H1 (cell line): ENCODE data around the gene OR2T5. TPM values are rescaled to one million over a fixed set of nuclear protein-coding genes. Genes with fewer than 3 reads are reported as not detected.
A peak's percentile ranks its signal among the peaks of the same experiment; 100 is the strongest.
"Not testable (repeated sequence)": the region's sequence is repeated elsewhere in the genome, so short reads cannot be mapped to it uniquely, and the experiment has no call there.

Source experiments
- CTCF ChIA-PET: fragments of 300-600 bp; sonication (Branson Sonifier 250); formaldehyde crosslinking; loops from one replicate; lab custom pipeline; 2021; ENCODE audit not compliant: partially characterized antibody; lab: Charles Lee
- POLR2A ChIA-PET: fragments of 300-600 bp; sonication (Branson Sonifier 250); formaldehyde crosslinking; loops from one replicate; lab custom pipeline; 2021; ENCODE audit warnings: inconsistent platforms; ENCODE audit not compliant: partially characterized antibody; lab: Charles Lee
- DNase-seq, 2 experiments: peaks; one replicate each; pipeline versions ENCODE4 v3.0.0 to v3.0.0-alpha.2; 2010 to 2022; ENCODE audit warnings: low spot score in 2 of 2, low read depth in 1 of 2, mixed read lengths in 1 of 2
- FAIRE-seq: peaks from 2 replicates; lab custom pipeline; 2011; peaks lifted over from hg19 to GRCh38; lab: Jason Lieb, UNC
- H2AFZ ChIP-seq: 2 replicates; pipeline ENCODE4 v1.8.1; 2012; ENCODE audit warnings: low read length, inconsistent platforms
- H2AK5ac ChIP-seq: 2 replicates; pipeline ENCODE4 v1.6.1; 2013; ENCODE audit warnings: low read depth, low read length
- H2BK120ac ChIP-seq: replicated peaks from 2 replicates; pipeline ENCODE3; 2013; ENCODE audit warnings: low read depth, low read length, inconsistent platforms
- H2BK12ac ChIP-seq: 2 replicates; pipeline ENCODE4 v1.6.1; 2013; ENCODE audit warnings: low read depth, low read length
- H2BK15ac ChIP-seq: 2 replicates; pipeline ENCODE4 v1.6.1; 2013; ENCODE audit warnings: low read length
- H2BK20ac ChIP-seq: 2 replicates; pipeline ENCODE4 v1.6.1; 2013; ENCODE audit warnings: low read length
- H2BK5ac ChIP-seq: 2 replicates; pipeline ENCODE4 v1.6.1; 2013; ENCODE audit warnings: low read depth, low read length
- H3K14ac ChIP-seq: 2 replicates; pipeline ENCODE4 v1.6.1; 2013; ENCODE audit warnings: inconsistent platforms; ENCODE audit not compliant: insufficient read length
- H3K18ac ChIP-seq: 2 replicates; pipeline ENCODE4 v1.6.1; 2013; ENCODE audit warnings: low read length; ENCODE audit errors: extremely low read depth
- H3K23ac ChIP-seq: 2 replicates; pipeline ENCODE4 v1.6.1; 2013; ENCODE audit warnings: inconsistent platforms; ENCODE audit not compliant: insufficient read length
- H3K23me2 ChIP-seq: 2 replicates; pipeline ENCODE4 v1.6.1; 2013; ENCODE audit warnings: low read depth, low read length
- H3K27ac ChIP-seq: 2 replicates; pipeline ENCODE4 v1.6.1; 2011; ENCODE audit warnings: low read depth, low read length, inconsistent platforms
- H3K27me3 ChIP-seq, 4 experiments: replicated peaks in 1 of 4; 1 replicate in 1 of 4; 2 replicates in 3 of 4; pipeline versions ENCODE4 v1.6.1 to v1.8.1; 2011 to 2013; ENCODE audit warnings: low read length in 3 of 4, mild to moderate bottlenecking in 3 of 4, inconsistent platforms in 2 of 4, mixed read lengths in 2 of 4, moderate library complexity in 1 of 4; ENCODE audit not compliant: control insufficient read depth in 3 of 4, insufficient read depth in 3 of 4; ENCODE audit errors: extremely low read depth in 1 of 4
- H3K36me3 ChIP-seq, 4 experiments: 2 replicates each; pipeline versions ENCODE4 v1.6.1 to v1.8.1; 2011 to 2013; ENCODE audit warnings: mild to moderate bottlenecking in 4 of 4, low read length in 3 of 4, moderate library complexity in 2 of 4, control low read depth in 1 of 4, inconsistent platforms in 1 of 4; ENCODE audit not compliant: insufficient read depth in 4 of 4, control insufficient read depth in 2 of 4
- H3K4ac ChIP-seq: replicated peaks from 2 replicates; pipeline ENCODE3; 2013; ENCODE audit warnings: low read length, low read depth, mixed read lengths, inconsistent platforms; ENCODE audit not compliant: insufficient read length
- H3K4me1 ChIP-seq, 4 experiments: replicated peaks in 1 of 4; 1 replicate in 1 of 4; 2 replicates in 3 of 4; pipeline versions ENCODE4 v1.6.1 to v1.8.1; 2011 to 2013; ENCODE audit warnings: low read length in 3 of 4, inconsistent platforms in 2 of 4, mixed read lengths in 1 of 4; ENCODE audit not compliant: insufficient read depth in 4 of 4, control insufficient read depth in 3 of 4
- H3K4me2 ChIP-seq, 2 experiments: 2 replicates each; pipeline versions ENCODE4 v1.6.1 to v1.8.1; 2011 to 2013; ENCODE audit warnings: low read depth in 2 of 2, low read length in 2 of 2, control low read depth in 1 of 2, inconsistent platforms in 1 of 2, mild to moderate bottlenecking in 1 of 2; ENCODE audit not compliant: insufficient read depth in 1 of 2
- H3K4me3 ChIP-seq, 4 experiments: fragments of 200-600, 300-600 bp in 1 of 4; sonication (generic), shearing (Covaris generic), sonication (Bioruptor Twin) in 1 of 4; 2 replicates each; pipeline versions ENCODE4 v1.5.1 to v1.8.1; 2011 to 2016; ENCODE audit warnings: low read length in 4 of 4, low read depth in 3 of 4, control low read depth in 2 of 4, inconsistent platforms in 2 of 4, mild to moderate bottlenecking in 2 of 4, mixed read lengths in 1 of 4, moderate library complexity in 1 of 4; ENCODE audit not compliant: insufficient read depth in 2 of 4; ENCODE audit errors: extremely low read depth in 1 of 4
- H3K56ac ChIP-seq: replicated peaks from 2 replicates; pipeline ENCODE3; 2013; ENCODE audit warnings: low read depth, mild to moderate bottlenecking, mixed read lengths, low read length, inconsistent platforms; ENCODE audit not compliant: insufficient read length
- H3K79me1 ChIP-seq: 2 replicates; pipeline ENCODE4 v1.6.1; 2013; ENCODE audit warnings: low read depth, low read length, control low read depth
- H3K79me2 ChIP-seq, 2 experiments: 2 replicates each; pipeline versions ENCODE4 v1.6.1 to v1.8.1; 2012 to 2013; ENCODE audit warnings: low read length in 2 of 2, mild to moderate bottlenecking in 2 of 2, inconsistent platforms in 1 of 2; ENCODE audit not compliant: insufficient read depth in 2 of 2, control insufficient read depth in 1 of 2
- H3K9ac ChIP-seq, 4 experiments: replicated peaks in 1 of 4; 1 replicate in 1 of 4; 2 replicates in 3 of 4; pipeline versions ENCODE4 v1.6.1 to v1.8.1; 2011 to 2013; ENCODE audit warnings: low read depth in 3 of 4, low read length in 3 of 4, control low read depth in 2 of 4, mild to moderate bottlenecking in 2 of 4, moderate library complexity in 2 of 4, inconsistent platforms in 1 of 4; ENCODE audit errors: extremely low read depth in 1 of 4
- H3K9me3 ChIP-seq, 2 experiments: 2 replicates each; pipeline versions ENCODE4 v1.6.1 to v1.8.1; 2012 to 2013; ENCODE audit warnings: mild to moderate bottlenecking in 2 of 2, moderate library complexity in 2 of 2, control low read depth in 1 of 2, inconsistent platforms in 1 of 2, low read depth in 1 of 2, low read length in 1 of 2, mixed read lengths in 1 of 2; ENCODE audit not compliant: insufficient read depth in 2 of 2
- H4K20me1 ChIP-seq, 2 experiments: replicated peaks in 1 of 2; 2 replicates each; pipeline versions ENCODE3 to v1.8.1; 2011 to 2013; ENCODE audit warnings: inconsistent platforms in 2 of 2, low read length in 2 of 2, mild to moderate bottlenecking in 1 of 2; ENCODE audit not compliant: insufficient read depth in 2 of 2, control insufficient read depth in 1 of 2
- H4K5ac ChIP-seq: 2 replicates; pipeline ENCODE4 v1.6.1; 2013; ENCODE audit warnings: low read length, low read depth, mixed read lengths, inconsistent platforms; ENCODE audit not compliant: insufficient read length
- H4K8ac ChIP-seq: 2 replicates; pipeline ENCODE4 v1.8.0; 2013; ENCODE audit warnings: mild to moderate bottlenecking, moderate library complexity, low read length, inconsistent platforms; ENCODE audit not compliant: insufficient read depth; ENCODE audit errors: extremely low read depth
- H4K91ac ChIP-seq: replicated peaks from 2 replicates; pipeline ENCODE3; 2013; ENCODE audit warnings: low read length, mixed read lengths, inconsistent platforms; ENCODE audit not compliant: insufficient read length
- polyA plus RNA-seq, 7 experiments: library from polyadenylated mRNA; depleted of rRNA in 3 of 7; stranded (reverse) in 5 of 7; unstranded in 2 of 7; fragments of >200 nt in 5 of 7; fragments of 200-250 nt in 2 of 7; gene quantifications; 1 replicate in 5 of 7; 2 replicates in 1 of 7; 4 replicates in 1 of 7; pipeline versions ENCODE4 v1.2.1 to v1.2.3, GENCODE V29; 2011 to 2013; ENCODE audit warnings: missing spikeins in 2 of 7, mixed read lengths in 2 of 7
- total RNA-seq: library from RNA; stranded (reverse); fragmentation: NEBNext Ultra II Directional; extraction: Animal tissue kit (Norgen Biotek cat#: 25700); gene quantifications from 2 replicates; pipeline ENCODE4 v1.2.1, GENCODE V29; 2021

Gene OR2T5
- total and polyA plus RNA-seq, 2 of the 8 experiments (the other 6 are each of a cell fraction or from before 2014, with no cell fraction given): not detected

DNA sequence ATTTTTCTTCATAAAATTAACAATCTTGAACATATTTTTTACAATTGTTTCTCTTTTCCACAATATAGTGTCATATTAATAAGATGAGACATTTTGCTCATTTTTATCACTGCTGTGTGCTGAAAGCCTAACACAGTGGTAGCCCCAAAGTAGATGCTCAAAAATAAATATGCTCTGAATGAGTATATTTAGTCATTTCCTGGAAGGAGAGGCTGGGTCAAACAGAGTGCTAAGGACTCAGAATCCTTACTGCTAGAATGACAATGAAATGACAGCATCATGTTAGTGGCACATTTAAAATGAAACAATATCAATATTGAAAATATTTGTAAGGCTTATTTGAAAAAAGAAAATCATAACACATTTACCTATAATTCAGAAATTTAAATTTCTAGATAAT, 49.1 kb downstream of the OR2T5 start:
- H3K23ac ChIP-seq, H2AFZ ChIP-seq, H2BK120ac ChIP-seq, H3K9ac ChIP-seq, H3K79me2 ChIP-seq, H3K9me3 ChIP-seq, H4K8ac ChIP-seq, H3K4ac ChIP-seq, H3K27me3 ChIP-seq, H4K5ac ChIP-seq, H4K20me1 ChIP-seq, H3K4me2 ChIP-seq, DNase-seq, H3K27ac ChIP-seq, H2BK20ac ChIP-seq, H3K56ac ChIP-seq, H4K91ac ChIP-seq, H3K14ac ChIP-seq, POLR2A ChIA-PET, H3K4me3 ChIP-seq, H3K4me1 ChIP-seq, H3K79me1 ChIP-seq, H2BK12ac ChIP-seq, H2BK15ac ChIP-seq, H3K18ac ChIP-seq, H2AK5ac ChIP-seq, H3K36me3 ChIP-seq, H3K23me2 ChIP-seq, CTCF ChIA-PET, H2BK5ac ChIP-seq: not testable (repeated sequence)
- FAIRE-seq: peak; percentile 19

Other genes with a start within 250 kb of the OR2T5 start
- not detected in 2 replicates for gene OR2T33, start 210.6 kb upstream of the OR2T5 start, total RNA-seq
- gene OR2T33, start 210.6 kb upstream of the OR2T5 start, polyA plus RNA-seq (2011; rRNA removed): not detected in 2 replicates
- gene OR2T12, start 185.2 kb upstream of the OR2T5 start, total RNA-seq: not detected in 2 replicates
- not detected in 2 replicates for gene OR2T12, start 185.2 kb upstream of the OR2T5 start, polyA plus RNA-seq (2011; rRNA removed)
- not detected in 2 replicates for gene OR2M7, start 164.0 kb upstream of the OR2T5 start, total RNA-seq
- gene OR2M7, start 164.0 kb upstream of the OR2T5 start, polyA plus RNA-seq (2011; rRNA removed): not detected in 2 replicates
- not detected in 2 replicates for gene OR14C36, start 139.8 kb upstream of the OR2T5 start, total RNA-seq
- gene OR14C36, start 139.8 kb upstream of the OR2T5 start, polyA plus RNA-seq (2011; rRNA removed): not detected in 2 replicates
- not detected in 2 replicates for gene OR2T4, start 126.9 kb upstream of the OR2T5 start, total RNA-seq
- not detected in 2 replicates for gene OR2T4, start 126.9 kb upstream of the OR2T5 start, polyA plus RNA-seq (2011; rRNA removed)
- gene OR2T6, start 112.8 kb upstream of the OR2T5 start, total RNA-seq: not detected in 2 replicates
- not detected in 2 replicates for gene OR2T6, start 112.8 kb upstream of the OR2T5 start, polyA plus RNA-seq (2011; rRNA removed)
- not detected in 2 replicates for gene OR2T1, start 85.5 kb upstream of the OR2T5 start, total RNA-seq
- not detected in 2 replicates for gene OR2T1, start 85.5 kb upstream of the OR2T5 start, polyA plus RNA-seq (2011; rRNA removed)
- gene OR2T2, start 43.0 kb upstream of the OR2T5 start, total RNA-seq: not detected in 2 replicates
- not detected in 2 replicates for gene OR2T2, start 43.0 kb upstream of the OR2T5 start, polyA plus RNA-seq (2011; rRNA removed)
- not detected in 2 replicates for gene OR2T3, start 15.2 kb upstream of the OR2T5 start, total RNA-seq
- not detected in 2 replicates for gene OR2T3, start 15.2 kb upstream of the OR2T5 start, polyA plus RNA-seq (2011; rRNA removed)
- gene OR2G6, start 19.5 kb downstream of the OR2T5 start, total RNA-seq: not detected in 2 replicates
- not detected in 2 replicates for gene OR2G6, start 19.5 kb downstream of the OR2T5 start, polyA plus RNA-seq (2011; rRNA removed)
- not detected in 2 replicates for gene OR2T29, start 74.2 kb downstream of the OR2T5 start, total RNA-seq
- gene OR2T29, start 74.2 kb downstream of the OR2T5 start, polyA plus RNA-seq (2011; rRNA removed): not detected in 2 replicates
- not detected in 2 replicates for gene OR2T34, start 86.2 kb downstream of the OR2T5 start, total RNA-seq
- gene OR2T34, start 86.2 kb downstream of the OR2T5 start, polyA plus RNA-seq (2011; rRNA removed): not detected in 2 replicates
- not detected in 2 replicates for gene OR2T10, start 109.1 kb downstream of the OR2T5 start, total RNA-seq
- not detected in 2 replicates for gene OR2T10, start 109.1 kb downstream of the OR2T5 start, polyA plus RNA-seq (2011; rRNA removed)
- gene OR2T11, start 146.5 kb downstream of the OR2T5 start, total RNA-seq: not detected in 2 replicates
- gene OR2T11, start 146.5 kb downstream of the OR2T5 start, polyA plus RNA-seq (2011; rRNA removed): not detected in 2 replicates
- not detected in 2 replicates for gene OR2T35, start 156.7 kb downstream of the OR2T5 start, total RNA-seq
- gene OR2T35, start 156.7 kb downstream of the OR2T5 start, polyA plus RNA-seq (2011; rRNA removed): not detected in 2 replicates
- not detected in 2 replicates for gene OR2T27, start 166.9 kb downstream of the OR2T5 start, total RNA-seq
- not detected in 2 replicates for gene OR2T27, start 166.9 kb downstream of the OR2T5 start, polyA plus RNA-seq (2011; rRNA removed)
- not detected in 2 replicates for gene OR14I1, start 214.2 kb downstream of the OR2T5 start, total RNA-seq
- gene OR14I1, start 214.2 kb downstream of the OR2T5 start, polyA plus RNA-seq (2011; rRNA removed): not detected in 2 replicates